Neuron (in vitro differentiated cells): Measurements from ENCODE around the gene TARBP1.
"Not testable (repeated sequence)": the region's sequence is repeated elsewhere in the genome, so short reads cannot be mapped to it uniquely, and the experiment has no call there.

Source experiments
- H2AFZ ChIP-seq: one replicate; pipeline ENCODE4 v1.6.1; 2013; ENCODE audit warnings: low read depth, mild to moderate bottlenecking, inconsistent platforms, low read length, moderate library complexity
- H3K27me3 ChIP-seq: one replicate; pipeline ENCODE4 v1.6.1; 2013; ENCODE audit warnings: low read length; ENCODE audit not compliant: insufficient read depth
- H3K36me3 ChIP-seq: one replicate; pipeline ENCODE4 v1.6.1; 2013; ENCODE audit warnings: low read length; ENCODE audit not compliant: insufficient read depth
- H3K4me1 ChIP-seq: one replicate; pipeline ENCODE4 v1.6.1; 2013; ENCODE audit warnings: low read length; ENCODE audit not compliant: insufficient read depth
- H3K4me3 ChIP-seq: 2 replicates; pipeline ENCODE4 v1.5.1; 2013; ENCODE audit warnings: mild to moderate bottlenecking, low read length, moderate library complexity
- H3K9me3 ChIP-seq: one replicate; pipeline ENCODE4 v1.6.1; 2013; ENCODE audit warnings: low read length

TARBP1 gene

GRCh38 chr1:234399515-234399914 lies 79.5 kb downstream of the TARBP1 start:
- H3K4me1 ChIP-seq, H3K27me3 ChIP-seq, H3K9me3 ChIP-seq, H3K4me3 ChIP-seq, H2AFZ ChIP-seq: not testable (repeated sequence)
- H3K36me3 ChIP-seq, result peaks cover 12% of the 10 kb centered on the region

GRCh38 chr1:234398849-234399381 lies 80.1 kb downstream of the TARBP1 start:
- Histone ChIP-seq H2AFZ (no peak overlapping the region), H3K4me3 (no peak overlapping the region), H3K36me3 (peaks cover 9% of the 10 kb centered on the region), H3K27me3 (no peaks in the 10 kb centered on the region), H3K9me3 (no peaks in the 10 kb centered on the region), H3K4me1 (no peaks in the 10 kb centered on the region)

GRCh38 chr1:234397732-234398131 lies 81.2 kb downstream of the TARBP1 start:
- Histone ChIP-seq H3K4me3 (no peak overlapping the region), H3K36me3 (peaks cover 14% of the 10 kb centered on the region), H2AFZ (no peak overlapping the region), H3K9me3 (no peaks in the 10 kb centered on the region), H3K27me3 (no peaks in the 10 kb centered on the region), H3K4me1 (no peaks in the 10 kb centered on the region)

GRCh38 chr1:234396871-234397270 lies 82.1 kb downstream of the TARBP1 start:
- Histone ChIP-seq H3K36me3 (peaks cover 19% of the 10 kb centered on the region), H2AFZ (no peak overlapping the region), H3K4me3 (no peak overlapping the region), H3K9me3 (no peaks in the 10 kb centered on the region), H3K4me1 (no peaks in the 10 kb centered on the region), H3K27me3 (no peaks in the 10 kb centered on the region)

DNA sequence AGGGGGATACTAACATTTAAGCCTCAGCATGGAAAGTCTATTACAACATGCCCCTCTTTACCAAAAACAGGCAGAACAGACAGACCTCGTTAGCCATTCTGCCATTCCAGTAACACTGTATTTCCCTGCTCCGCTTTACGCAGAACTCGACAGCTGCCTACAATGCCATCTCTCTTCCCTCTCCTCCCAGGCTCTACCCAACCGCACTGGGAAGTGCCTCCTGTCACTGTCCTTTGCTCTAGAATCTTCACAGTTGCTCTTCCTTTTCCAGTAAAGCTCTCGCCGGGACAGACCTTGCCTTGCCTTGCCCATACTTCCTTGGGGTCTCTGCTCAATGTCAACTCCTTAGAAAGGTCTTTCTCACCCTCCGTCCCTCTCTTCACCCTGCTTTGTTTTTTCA lies 82.9 kb downstream of the TARBP1 start:
- Histone ChIP-seq H3K9me3 (no peaks in the 10 kb centered on the region), H3K4me1 (no peaks in the 10 kb centered on the region), H3K27me3 (no peaks in the 10 kb centered on the region), H3K36me3 (peaks cover 21% of the 10 kb centered on the region), H3K4me3 (no peak overlapping the region), H2AFZ (no peak overlapping the region)

DNA sequence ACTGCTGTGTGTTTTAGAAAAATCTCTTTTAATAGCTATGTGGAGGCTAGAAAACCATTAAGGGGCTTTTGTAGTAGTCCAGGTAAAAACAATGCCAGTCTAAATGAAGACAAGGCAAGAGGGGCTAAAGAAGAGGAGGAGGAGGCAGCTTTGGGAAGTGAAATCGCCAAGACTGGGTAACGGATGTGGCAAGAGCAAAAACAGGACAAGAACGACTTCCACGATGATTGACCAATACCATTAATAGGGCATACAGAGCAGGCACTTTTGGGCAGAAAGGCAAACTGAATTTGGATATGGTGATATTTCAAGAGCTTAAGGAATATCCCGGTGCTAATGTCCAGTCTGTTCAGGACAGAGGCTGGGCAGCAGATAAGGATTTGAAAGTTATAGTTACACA lies 83.7 kb downstream of the TARBP1 start:
- Histone ChIP-seq H3K27me3 (no peaks in the 10 kb centered on the region), H2AFZ (no peak overlapping the region), H3K9me3 (no peaks in the 10 kb centered on the region), H3K4me3 (no peak overlapping the region), H3K4me1 (no peaks in the 10 kb centered on the region), H3K36me3 (peaks cover 18% of the 10 kb centered on the region)

- no peaks in the 10 kb centered on the region for H3K9me3 ChIP-seq
Measured at GRCh38 chr1:234393190-234393589, 85.8 kb downstream of the TARBP1 start.

DNA sequence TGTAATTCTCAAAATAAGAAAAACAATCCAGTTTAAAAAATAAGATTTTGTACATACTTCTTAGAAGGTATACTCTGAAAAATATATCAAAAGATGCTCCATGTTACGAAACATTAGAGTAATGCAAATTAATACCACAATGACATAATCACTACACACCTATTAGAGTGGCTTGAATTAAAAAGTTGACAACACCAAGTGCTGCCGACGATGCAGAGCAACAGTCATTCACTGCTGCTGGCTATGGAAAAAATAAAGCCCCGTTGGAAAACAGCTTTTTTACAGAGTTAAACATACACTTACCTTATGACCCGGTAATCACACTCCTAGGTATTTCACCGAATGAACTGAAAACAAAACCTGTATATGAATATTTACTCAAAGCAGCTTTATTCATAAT lies 90.9 kb downstream of the TARBP1 start:
- Histone ChIP-seq H3K36me3 (peaks cover 34% of the 10 kb centered on the region), H3K4me3 (no peak overlapping the region), H3K27me3 (no peaks in the 10 kb centered on the region), H2AFZ (no peak overlapping the region), H3K9me3 (no peaks in the 10 kb centered on the region), H3K4me1 (peaks cover 4% of the 10 kb centered on the region)

More at GRCh38 chr1:234393190-234393589, 85.8 kb downstream of the TARBP1 start:
- H3K36me3 ChIP-seq, result peaks cover 18% of the 10 kb centered on the region
- peaks cover 4% of the 10 kb centered on the region for H3K4me1 ChIP-seq
- H3K27me3 ChIP-seq, result no peaks in the 10 kb centered on the region
- H2AFZ ChIP-seq, result no peak overlapping the region
- H3K4me3 ChIP-seq, result no peak overlapping the region

DNA sequence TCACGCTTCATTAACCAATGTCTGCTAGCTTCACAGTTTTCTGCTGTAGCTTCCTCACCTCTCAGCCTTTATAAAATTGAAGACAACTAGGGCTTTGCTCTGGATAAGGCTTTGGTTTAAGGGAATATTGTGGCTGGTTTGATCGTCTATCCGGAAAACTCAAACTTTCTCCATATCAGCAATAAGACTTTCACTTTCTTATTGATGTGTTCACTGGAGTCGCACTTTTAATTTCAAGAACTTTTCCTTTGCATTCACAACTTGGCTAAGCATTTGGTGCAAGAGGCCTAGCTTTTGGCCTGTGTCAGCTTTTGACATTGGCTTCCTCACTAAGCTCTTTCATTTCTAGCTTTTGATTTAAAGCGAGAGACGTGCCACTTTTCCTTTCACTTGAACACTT lies 92.9 kb downstream of the TARBP1 start:
- Histone ChIP-seq H3K9me3 (no peaks in the 10 kb centered on the region), H2AFZ (no peak overlapping the region), H3K4me3 (no peak overlapping the region), H3K36me3 (peaks cover 28% of the 10 kb centered on the region), H3K4me1 (peaks cover 4% of the 10 kb centered on the region), H3K27me3 (no peaks in the 10 kb centered on the region)

GRCh38 chr1:234381699-234382555 lies 97.1 kb downstream of the TARBP1 start:
- H3K4me1 ChIP-seq, result no peaks in the 10 kb centered on the region
- no peaks in the 10 kb centered on the region for H3K27me3 ChIP-seq
- no peaks in the 10 kb centered on the region for H3K9me3 ChIP-seq
- H2AFZ ChIP-seq, result no peak overlapping the region
- H3K36me3 ChIP-seq, result peaks cover 45% of the 10 kb centered on the region
- no peak overlapping the region for H3K4me3 ChIP-seq

DNA sequence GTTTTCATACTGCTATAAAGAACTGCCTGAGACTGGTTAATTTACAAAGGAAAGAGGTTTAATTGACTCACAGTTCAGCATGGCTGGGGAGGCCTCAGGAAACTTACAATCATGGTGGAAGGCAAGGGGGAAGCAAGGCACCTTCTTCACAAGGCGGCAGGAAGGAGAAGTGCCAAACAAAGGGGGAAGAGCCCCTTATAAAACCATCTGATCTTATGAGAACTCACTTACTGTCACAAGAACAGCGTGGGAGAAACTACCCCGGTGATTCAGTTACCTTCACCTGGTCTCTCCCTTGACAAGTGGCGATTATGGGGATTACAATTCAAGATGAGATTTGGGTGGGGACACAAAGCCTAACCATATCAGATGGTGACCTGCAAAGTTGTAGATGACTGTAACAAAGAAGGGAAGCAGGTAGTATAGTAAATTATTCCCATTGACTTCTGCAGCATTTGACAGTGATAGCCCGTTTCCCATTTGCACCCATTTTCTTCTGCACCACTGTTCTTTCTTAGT lies 99.3 kb downstream of the TARBP1 start:
- peaks cover 50% of the 10 kb centered on the region for H3K36me3 ChIP-seq
- H3K4me1 ChIP-seq, H2AFZ ChIP-seq, H3K9me3 ChIP-seq, H3K4me3 ChIP-seq, H3K27me3 ChIP-seq: not testable (repeated sequence)

DNA sequence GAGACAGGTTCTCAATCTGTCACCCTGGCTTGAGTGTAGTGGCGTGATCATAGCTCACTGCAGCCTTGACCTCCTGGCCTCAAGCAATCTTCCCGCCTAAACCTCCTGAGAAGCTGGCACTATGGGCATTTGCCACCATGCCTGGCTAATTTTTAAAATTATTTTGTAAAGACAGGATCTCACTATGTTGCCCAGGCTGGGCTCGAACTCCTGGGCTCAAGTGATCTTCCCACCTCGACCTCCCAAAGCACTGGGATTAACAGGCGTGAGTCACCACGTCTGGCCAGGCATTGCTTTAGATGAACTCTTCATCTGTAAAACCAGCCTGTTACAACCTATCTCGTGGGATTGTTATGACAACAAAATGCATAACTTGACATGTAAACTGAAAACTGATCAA lies 103.3 kb downstream of the TARBP1 start:
- no peaks in the 10 kb centered on the region for H3K27me3 ChIP-seq
- peaks cover 9% of the 10 kb centered on the region for H3K4me1 ChIP-seq
- no peak overlapping the region for H2AFZ ChIP-seq
- no peak overlapping the region for H3K4me3 ChIP-seq
- no peaks in the 10 kb centered on the region for H3K9me3 ChIP-seq
- peaks cover 41% of the 10 kb centered on the region for H3K36me3 ChIP-seq

- Histone ChIP-seq H2AFZ (peak overlapping the region; percentile 85), H3K9me3 (no peaks in the 10 kb centered on the region), H3K27me3 (no peaks in the 10 kb centered on the region), H3K36me3 (peaks cover 25% of the 10 kb centered on the region), H3K4me1 (peaks cover 9% of the 10 kb centered on the region), H3K4me3 (peak overlapping the region; percentile 96)
Measured at GRCh38 chr1:234373959-234374254, 105.1 kb downstream of the TARBP1 start.
